Bronchial epithelial cell (primary cell): ENCODE data around the gene HRH2. TPM values are rescaled to one million over a fixed set of nuclear protein-coding genes. Genes with fewer than 3 reads are reported as not detected.

Experiments used
- DNase-seq: peaks from one replicate; pipeline ENCODE4 v3.0.0-alpha.2; 2010; ENCODE audit warnings: low read depth
- FAIRE-seq: peaks from 2 replicates; lab custom pipeline; 2011; peaks lifted over from hg19 to GRCh38; lab: Jason Lieb, UNC
- H3K27me3 ChIP-seq: 2 replicates; pipeline ENCODE4 v1.5.1; 2011; ENCODE audit warnings: low read length; ENCODE audit not compliant: control insufficient read depth, insufficient read depth
- H3K36me3 ChIP-seq: 2 replicates; pipeline ENCODE4 v1.5.1; 2011; ENCODE audit warnings: low read length; ENCODE audit not compliant: control insufficient read depth, insufficient read depth
- H3K4me3 ChIP-seq: 2 replicates; pipeline ENCODE4 v1.5.1; 2011; ENCODE audit warnings: mild to moderate bottlenecking, low read depth, low read length, control low read depth
- CTCF ChIP-seq: IDR thresholded peaks from 2 replicates; pipeline ENCODE4 v1.5.1; 2011; ENCODE audit warnings: mild to moderate bottlenecking, moderate library complexity, low read length, control low read depth, inconsistent platforms; ENCODE audit not compliant: insufficient read depth, severe bottlenecking
- total RNA-seq: library from RNA; depleted of rRNA; stranded (reverse); fragments of >200 nt; gene quantifications from 2 replicates; pipeline ENCODE4 v1.2.1, GENCODE V29; 2014

HRH2 gene
- total RNA-seq, 1 donor from 2014 or later: not detected

GRCh38 chr5:175672976-175673648 lies 15.2 kb downstream of the HRH2 start:
- no peak for DNase-seq
- Histone ChIP-seq H3K4me3 (no peak overlapping the region), H3K36me3 (no peaks in the 10 kb centered on the region), H3K27me3 (no peaks in the 10 kb centered on the region)
- FAIRE-seq: no peak
- no peak for TF ChIP-seq CTCF

- no peak for FAIRE-seq
- H3K27me3 ChIP-seq: no peaks in the 10 kb centered on the region
Measured at GRCh38 chr5:175674731-175675346, 17.0 kb downstream of the HRH2 start.

GRCh38 chr5:175675873-175676272 lies 18.0 kb downstream of the HRH2 start:
- DNase-seq: no peak
- no peak for FAIRE-seq
- no peaks in the 10 kb centered on the region for H3K36me3 ChIP-seq
- H3K4me3 ChIP-seq: no peak overlapping the region
- no peaks in the 10 kb centered on the region for H3K27me3 ChIP-seq
- TF ChIP-seq CTCF: no peak

More at GRCh38 chr5:175674731-175675346, 17.0 kb downstream of the HRH2 start:
- Histone ChIP-seq H3K4me3 (no peak overlapping the region), H3K36me3 (no peaks in the 10 kb centered on the region)
- no peak for TF ChIP-seq CTCF
- DNase-seq: no peak

GRCh38 chr5:175677571-175677970 lies 19.7 kb downstream of the HRH2 start:
- DNase-seq (no peak), FAIRE-seq (no peak)
- H3K27me3 ChIP-seq: no peaks in the 10 kb centered on the region
- no peak overlapping the region for H3K4me3 ChIP-seq
- H3K36me3 ChIP-seq: no peaks in the 10 kb centered on the region
- no peak for TF ChIP-seq CTCF

GRCh38 chr5:175678074-175678473 lies 20.2 kb downstream of the HRH2 start:
- Histone ChIP-seq H3K4me3 (no peak overlapping the region), H3K36me3 (no peaks in the 10 kb centered on the region), H3K27me3 (no peaks in the 10 kb centered on the region)
- DNase-seq: no peak
- TF ChIP-seq CTCF: no peak
- no peak for FAIRE-seq
